Uterus (tissue), 4 donors: ENCODE measurements around the gene ZNF8. TPM values are rescaled to one million over a fixed set of nuclear protein-coding genes. Genes with fewer than 3 reads are reported as not detected.

Experiments
- DNase-seq, 2 donors: peaks; one replicate each; pipeline ENCODE4 v3.0.0-alpha.2; 2019 to 2020
- H3K27ac ChIP-seq, 2 donors: fragments of 200-600 bp; sonication (generic); 1 replicate in 1 of 2; 2 replicates in 1 of 2; pipeline ENCODE4 v1.5.1; 2016 to 2018
- H3K27me3 ChIP-seq, 2 donors: fragments of 200-600 bp; sonication (generic); one replicate each; pipeline ENCODE4 v1.5.1; 2018 to 2019; ENCODE audit warnings: control low read depth in 1 of 2
- H3K36me3 ChIP-seq, 2 donors: fragments of 200-600 bp; sonication (generic); one replicate each; pipeline ENCODE4 v1.5.1; 2019; ENCODE audit warnings: control low read depth in 1 of 2
- H3K4me1 ChIP-seq, 2 donors: fragments of 200-600 bp; sonication (generic); one replicate each; pipeline ENCODE4 v1.5.1; 2018 to 2019; ENCODE audit warnings: control low read depth in 1 of 2
- H3K4me3 ChIP-seq, 2 donors: fragments of 200-600 bp; sonication (generic); 1 replicate in 1 of 2; 2 replicates in 1 of 2; pipeline ENCODE4 v1.5.1; 2018 to 2019; ENCODE audit warnings: mild to moderate bottlenecking in 1 of 2
- H3K9me3 ChIP-seq, 2 donors: fragments of 200-600 bp; sonication (generic); one replicate each; pipeline ENCODE4 v1.5.1; 2019; ENCODE audit warnings: control low read depth in 1 of 2
- CTCF ChIP-seq, 4 experiments: fragments of 200-600 bp in 2 of 4; fragments of 450-650 bp in 2 of 4; sonication (generic) in 2 of 4; IDR thresholded peaks; one replicate each; pipeline ENCODE4 v1.5.1; 2016 to 2019; ENCODE audit warnings: antibody characterized with exemption in 4 of 4, mild to moderate bottlenecking in 2 of 4, moderate library complexity in 1 of 4
- POLR2A ChIP-seq, 2 donors: fragments of 450-650 bp; IDR thresholded peaks; one replicate each; pipeline ENCODE4 v1.6.1; 2016; ENCODE audit warnings: antibody characterized with exemption in 2 of 2, mild to moderate bottlenecking in 1 of 2, moderate library complexity in 1 of 2
- intact Hi-C: fragments of 100-400 bp; cut with DNase I; formaldehyde crosslinking; loops from one replicate; pipeline ENCODE4 v1.15.1; 2023; ENCODE audit warnings: low total_unique reads
- total RNA-seq, 4 donors: library from RNA; depleted of rRNA in 3 of 4; stranded (reverse); fragments of >200 nt in 3 of 4; gene quantifications; one replicate each; pipeline versions ENCODE4 v1.1.0 to v1.2.4, GENCODE V29; 2014 to 2023
- donor health status: DM: yes; HTN: yes; CAD: no.

ZNF8 gene
- total RNA-seq, 4 donors from 2014 or later = 1.8 to 10.8 (median 8.2) TPM

GRCh38 chr19:58334691-58335249 lies 56.0 kb downstream of the ZNF8 start:
- H3K4me1 ChIP-seq = no peaks in the 10 kb centered on the region
- TF ChIP-seq POLR2A (IDR thresholded peaks at IDR 0.05) (no peak), CTCF (IDR thresholded peaks at IDR 0.05) (no peak)
- no peak overlapping the region for H3K4me3 ChIP-seq
- no peaks in the 10 kb centered on the region for H3K36me3 ChIP-seq
- no peaks in the 10 kb centered on the region for H3K9me3 ChIP-seq
- no peak for DNase-seq
- intact Hi-C loops = no loop called here
- no peak overlapping the region for H3K27ac ChIP-seq
- H3K27me3 ChIP-seq = no peaks in the 10 kb centered on the region

- no peaks in the 10 kb centered on the region for H3K36me3 ChIP-seq
- no peak for TF ChIP-seq POLR2A (IDR thresholded peaks at IDR 0.05)
- no peak for TF ChIP-seq CTCF (IDR thresholded peaks at IDR 0.05)
- no peaks in the 10 kb centered on the region for H3K9me3 ChIP-seq
- intact Hi-C loops = no loop called here
- H3K4me1 ChIP-seq = no peaks in the 10 kb centered on the region
- no peak overlapping the region for H3K4me3 ChIP-seq
- no peak overlapping the region for H3K27ac ChIP-seq
- DNase-seq = no peak
- no peaks in the 10 kb centered on the region for H3K27me3 ChIP-seq
Observed at GRCh38 chr19:58335630-58336029, 56.9 kb downstream of the ZNF8 start.

GRCh38 chr19:58336216-58336615 lies 57.5 kb downstream of the ZNF8 start:
- no peak for DNase-seq
- intact Hi-C loops = no loop called here
- H3K9me3 ChIP-seq = no peaks in the 10 kb centered on the region
- TF ChIP-seq POLR2A (IDR thresholded peaks at IDR 0.05) = no peak
- no peak for TF ChIP-seq CTCF (IDR thresholded peaks at IDR 0.05)
- no peak overlapping the region for H3K4me3 ChIP-seq
- H3K4me1 ChIP-seq = no peaks in the 10 kb centered on the region
- no peak overlapping the region for H3K27ac ChIP-seq
- no peaks in the 10 kb centered on the region for H3K27me3 ChIP-seq
- no peaks in the 10 kb centered on the region for H3K36me3 ChIP-seq

DNA sequence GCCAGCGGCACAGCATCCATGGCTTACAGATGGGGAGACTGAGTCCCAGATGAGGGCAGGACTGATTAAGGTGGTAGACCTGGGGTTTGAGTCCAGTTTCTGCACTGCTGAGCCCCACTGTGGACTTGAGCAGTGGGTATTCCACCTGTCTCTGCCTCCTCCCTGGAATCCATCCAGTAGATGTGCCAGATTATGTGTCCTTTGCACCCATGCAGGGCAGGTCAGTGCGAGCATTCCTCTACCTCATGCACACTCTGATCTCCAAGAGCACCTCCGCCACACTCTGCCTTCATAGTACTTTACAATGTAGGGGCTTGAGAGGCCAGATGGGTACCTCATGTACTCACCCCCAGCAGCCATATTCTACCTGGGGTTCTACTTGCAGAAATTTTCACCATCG lies 58.1 kb downstream of the ZNF8 start:
- Histone ChIP-seq H3K27ac (no peak overlapping the region), H3K9me3 (no peaks in the 10 kb centered on the region), H3K4me1 (no peaks in the 10 kb centered on the region), H3K4me3 (no peak overlapping the region), H3K36me3 (no peaks in the 10 kb centered on the region), H3K27me3 (no peaks in the 10 kb centered on the region)
- DNase-seq = no peak
- intact Hi-C loops = no loop called here
- no peak for TF ChIP-seq CTCF (IDR thresholded peaks at IDR 0.05)
- no peak for TF ChIP-seq POLR2A (IDR thresholded peaks at IDR 0.05)

- Histone ChIP-seq H3K4me1 (no peaks in the 10 kb centered on the region), H3K4me3 (no peak overlapping the region), H3K27me3 (no peaks in the 10 kb centered on the region), H3K36me3 (no peaks in the 10 kb centered on the region), H3K9me3 (no peaks in the 10 kb centered on the region), H3K27ac (no peak overlapping the region)
- TF ChIP-seq CTCF (IDR thresholded peaks at IDR 0.05) (no peak), POLR2A (IDR thresholded peaks at IDR 0.05) (no peak)
- DNase-seq = no peak
- intact Hi-C loops = no loop called here
Observed at GRCh38 chr19:58338336-58338735, 59.6 kb downstream of the ZNF8 start.
